ENCODE results near the gene SLC36A3.

SLC36A3 gene

DNA sequence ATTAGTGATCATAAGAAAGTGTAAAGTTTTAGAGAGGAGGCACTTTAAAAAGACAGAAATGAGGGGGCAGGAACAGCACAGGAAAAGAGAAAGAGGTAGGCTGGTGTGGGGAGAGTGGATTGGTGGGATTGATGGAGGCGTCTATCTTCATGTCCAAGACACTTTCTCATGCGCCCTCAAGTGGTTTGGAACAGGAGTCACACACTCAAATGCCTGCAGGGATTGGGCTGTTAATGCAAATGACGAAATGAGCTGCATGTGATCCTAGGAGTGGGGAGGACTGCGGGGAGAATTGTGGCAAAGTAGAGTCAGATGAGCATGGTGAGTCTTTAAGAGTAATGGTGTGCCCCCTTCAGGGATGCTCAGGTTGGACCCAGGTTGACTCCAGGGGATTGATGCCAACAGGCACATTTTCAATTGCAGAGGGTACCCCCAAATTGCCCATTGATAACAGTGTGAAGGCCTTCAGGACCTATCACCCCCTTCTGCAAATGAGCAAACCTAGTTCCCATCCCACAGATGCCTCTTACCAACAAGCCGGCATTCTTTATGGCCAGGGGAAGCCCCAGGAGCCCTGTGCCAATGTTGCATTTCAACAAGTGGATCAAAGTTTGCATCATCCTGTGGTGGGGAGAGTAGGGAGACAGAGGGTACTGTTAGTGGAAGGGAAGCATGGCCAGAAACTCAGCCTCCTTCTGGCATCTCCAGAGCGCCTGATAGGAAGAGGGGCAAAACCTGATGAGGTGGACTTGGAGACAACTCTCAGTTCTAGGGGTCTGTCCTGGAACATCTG is 5.3 kb downstream of the SLC36A3 start:
- no peak for DNase-seq

- no peak for DNase-seq
Measured at GRCh38 chr5:151296974-151297373, 6.6 kb downstream of the SLC36A3 start.

- DNase-seq = no peak
Measured at GRCh38 chr5:151296478-151296830, 7.1 kb downstream of the SLC36A3 start.

DNA sequence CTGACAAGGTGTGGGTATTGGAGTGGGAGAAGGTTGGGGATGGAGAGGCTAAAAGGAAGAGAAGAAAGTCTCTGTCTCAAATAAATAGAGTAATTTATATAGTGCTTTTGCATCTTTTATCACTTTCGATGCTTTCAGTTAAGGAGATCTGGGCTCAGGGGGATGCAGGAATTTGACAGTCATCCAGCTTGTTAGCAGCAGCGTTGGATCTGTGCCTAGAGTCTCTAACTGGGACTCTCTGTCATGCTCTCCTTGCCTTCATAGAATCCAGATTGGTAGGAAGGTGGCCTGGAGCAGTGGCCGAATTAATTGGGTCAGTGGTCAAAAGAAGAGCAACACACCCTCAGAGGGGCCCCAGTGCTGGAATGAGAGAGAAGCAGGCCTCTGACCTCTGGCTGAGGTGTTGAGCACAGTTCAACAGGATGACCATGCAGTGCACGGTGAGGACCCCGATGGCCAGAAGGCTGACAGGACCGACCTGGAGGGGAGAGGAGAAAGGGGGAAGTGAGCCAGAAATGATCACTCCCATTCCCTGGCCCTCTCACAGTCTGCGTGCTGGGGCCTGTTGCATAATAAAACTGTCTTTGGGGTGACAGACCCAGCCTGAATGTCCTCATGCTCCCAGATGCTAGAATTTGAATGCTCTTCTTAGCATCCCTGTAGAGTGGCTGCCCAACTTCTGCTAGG is 7.6 kb downstream of the SLC36A3 start:
- no peak for DNase-seq

DNA sequence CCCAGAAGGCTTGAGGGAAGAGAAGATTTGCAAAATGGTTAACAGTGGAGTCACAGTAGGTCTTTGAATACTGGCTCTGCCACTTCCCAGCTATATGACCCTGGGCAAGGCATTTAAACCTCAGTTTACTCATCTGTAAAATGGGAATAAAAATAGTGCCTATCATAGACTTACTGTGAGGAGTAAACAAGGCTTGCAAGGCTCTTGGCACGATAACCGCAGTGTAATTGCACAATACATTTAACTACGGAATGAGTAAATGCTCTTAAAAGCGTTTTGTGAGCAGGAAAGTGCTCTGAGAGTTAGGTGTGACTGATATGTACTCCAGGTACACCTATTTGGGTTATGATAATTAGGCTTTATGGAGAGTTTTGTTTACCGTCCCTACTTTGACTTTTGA is 8.4 kb downstream of the SLC36A3 start:
- DNase-seq = no peak

- no peak for DNase-seq
Measured at GRCh38 chr5:151293624-151294023, 9.9 kb downstream of the SLC36A3 start.

- no peak for DNase-seq
Measured at GRCh38 chr5:151288180-151288579, 15.4 kb downstream of the SLC36A3 start.

- no peak for DNase-seq
Measured at GRCh38 chr5:151286246-151286645, 17.3 kb downstream of the SLC36A3 start.

- no peak for DNase-seq
Measured at GRCh38 chr5:151285683-151286082, 17.9 kb downstream of the SLC36A3 start.

- no peak for DNase-seq
Measured at GRCh38 chr5:151284392-151284967, 19.1 kb downstream of the SLC36A3 start.

GRCh38 chr5:151283120-151283825 is 20.3 kb downstream of the SLC36A3 start:
- no peak for DNase-seq

DNA sequence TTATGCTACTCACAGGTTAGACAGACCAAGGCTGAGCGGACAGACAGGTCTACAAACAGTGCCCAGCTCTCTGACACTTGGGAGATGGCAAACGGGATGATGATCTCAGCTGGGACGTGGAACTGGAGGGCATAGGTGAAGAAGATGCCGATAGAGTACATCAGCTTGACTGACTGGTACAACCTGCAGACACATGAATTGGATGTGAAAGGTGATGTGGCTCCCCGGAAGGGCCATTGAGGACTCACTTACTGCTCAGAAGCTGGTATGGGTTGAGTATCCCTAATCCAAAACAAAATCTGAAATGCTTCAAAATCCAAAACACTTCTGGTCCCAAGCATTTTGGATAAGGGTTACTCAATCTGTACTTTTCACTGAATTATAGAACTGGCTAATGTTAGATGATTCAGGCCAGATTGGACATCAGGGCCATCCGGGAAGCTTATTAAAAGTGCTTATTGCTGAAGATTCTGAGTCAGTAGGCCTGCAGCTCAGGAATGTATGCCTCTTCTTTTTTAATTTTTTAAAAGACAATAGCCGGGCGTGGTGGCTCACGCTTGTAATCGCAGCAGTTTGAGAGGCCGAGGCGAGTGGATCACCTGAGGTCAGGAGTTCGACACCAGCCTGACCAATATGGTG is 22.4 kb downstream of the SLC36A3 start:
- no peak for DNase-seq

GRCh38 chr5:151280443-151280842 is 23.1 kb downstream of the SLC36A3 start:
- no peak for DNase-seq

- DNase-seq = no peak
Measured at GRCh38 chr5:151278845-151279244, 24.7 kb downstream of the SLC36A3 start.

DNA sequence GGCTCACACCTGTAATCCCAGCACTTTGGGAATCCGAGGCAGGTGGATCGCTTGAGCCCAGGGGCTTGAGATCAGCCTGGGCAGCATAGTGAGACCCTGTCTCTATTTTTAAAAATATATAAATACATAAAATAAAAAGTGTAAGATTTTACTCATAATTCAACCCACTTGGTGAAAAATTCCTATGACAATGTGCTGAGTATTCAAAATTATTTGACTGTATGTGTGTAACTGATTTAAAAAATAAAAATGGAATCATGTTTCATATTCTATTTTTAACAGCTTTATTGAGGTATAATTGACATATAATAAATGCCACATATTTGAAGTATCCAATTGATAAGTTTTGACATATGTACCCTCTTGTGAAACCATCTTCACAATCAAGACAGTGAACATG is 27.8 kb downstream of the SLC36A3 start:
- no peak for DNase-seq

DNA sequence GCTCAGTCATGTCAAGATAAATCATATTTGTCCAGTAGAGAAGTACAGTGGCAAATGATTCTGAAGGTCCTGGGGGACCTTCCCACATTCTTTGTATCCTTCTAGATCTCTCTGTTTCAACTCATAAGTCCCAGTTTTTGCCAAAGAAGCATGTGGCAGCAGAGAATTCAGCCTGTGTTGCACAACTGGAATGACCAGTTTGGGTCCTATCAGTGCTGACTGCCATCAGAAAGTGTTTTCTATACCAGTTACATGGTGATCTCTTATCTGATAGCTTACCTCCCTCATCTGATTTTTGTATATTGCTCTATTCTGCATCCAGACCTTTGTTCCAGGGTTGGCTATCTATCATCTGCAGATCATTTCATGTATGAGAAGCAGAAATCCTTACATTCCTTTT is 28.9 kb downstream of the SLC36A3 start:
- DNase-seq = no peak

GRCh38 chr5:151271336-151271735 is 32.2 kb downstream of the SLC36A3 start:
- no peak for DNase-seq

- DNase-seq = no peak
Measured at GRCh38 chr5:151270599-151270998, 33.0 kb downstream of the SLC36A3 start.

GRCh38 chr5:151267491-151268260 is 35.9 kb downstream of the SLC36A3 start:
- no peak for DNase-seq

DNA sequence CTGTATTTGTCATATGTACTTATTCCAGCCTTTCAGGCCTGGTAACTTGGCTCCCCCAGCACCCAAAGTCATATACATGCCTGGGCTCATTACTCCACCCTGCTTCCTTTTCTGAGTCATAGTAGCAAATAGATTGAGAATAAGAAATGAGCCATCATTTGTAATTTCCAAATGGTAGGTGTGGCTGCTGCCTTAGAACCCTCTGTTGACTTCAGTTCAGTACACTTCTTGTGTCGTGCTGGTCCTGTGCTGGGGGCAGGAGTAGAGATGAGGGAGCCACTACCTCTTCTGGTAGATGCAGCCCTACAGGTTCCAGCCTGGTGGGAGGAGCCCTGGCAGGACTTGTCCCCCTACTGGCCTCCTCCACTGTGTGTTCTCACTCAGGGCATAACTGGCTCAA is 39.5 kb downstream of the SLC36A3 start:
- DNase-seq = no peak

- no peak for DNase-seq
Measured at GRCh38 chr5:151262532-151262931, 41.0 kb downstream of the SLC36A3 start.

GRCh38 chr5:151259931-151260330 is 43.6 kb downstream of the SLC36A3 start:
- no peak for DNase-seq
